H9 (cell line): Measurements from ENCODE around the gene VGF. TPM values are rescaled to one million over a fixed set of nuclear protein-coding genes. Genes with fewer than 3 reads are reported as not detected.

Experiments
- DNase-seq: peaks from one replicate; pipeline ENCODE4 v3.0.0-alpha.2; 2017
- H2AFZ ChIP-seq: one replicate; pipeline ENCODE4 v1.6.1; 2013; ENCODE audit warnings: mild to moderate bottlenecking, low read length, control low read depth, moderate library complexity
- H2AK5ac ChIP-seq: 2 replicates; pipeline ENCODE4 v1.6.1; 2013; ENCODE audit warnings: low read length, control low read depth, mixed read lengths; ENCODE audit not compliant: insufficient read length
- H2BK120ac ChIP-seq: one replicate; pipeline ENCODE4 v1.6.1; 2013; ENCODE audit warnings: low read depth, mild to moderate bottlenecking, low read length, control low read depth, inconsistent platforms; ENCODE audit not compliant: poor library complexity, severe bottlenecking
- H2BK12ac ChIP-seq: 2 replicates; pipeline ENCODE4 v1.6.1; 2013; ENCODE audit warnings: low read length, control low read depth, mixed read lengths, low read depth; ENCODE audit not compliant: insufficient read length
- H2BK15ac ChIP-seq: 2 replicates; pipeline ENCODE4 v1.6.1; 2013; ENCODE audit warnings: low read depth, low read length, control low read depth
- H2BK20ac ChIP-seq: one replicate; pipeline ENCODE4 v1.6.1; 2013; ENCODE audit warnings: low read depth, mild to moderate bottlenecking, low read length, control low read depth, inconsistent platforms; ENCODE audit not compliant: poor library complexity, severe bottlenecking
- H2BK5ac ChIP-seq: 2 replicates; pipeline ENCODE4 v1.6.1; 2013; ENCODE audit warnings: low read length, control low read depth, mixed read lengths; ENCODE audit not compliant: insufficient read length
- H3K14ac ChIP-seq: 2 replicates; pipeline ENCODE4 v1.6.1; 2013; ENCODE audit warnings: low read length, control low read depth; ENCODE audit not compliant: insufficient read depth
- H3K18ac ChIP-seq: 2 replicates; pipeline ENCODE4 v1.6.1; 2013; ENCODE audit warnings: low read depth, mild to moderate bottlenecking, mixed read lengths, low read length, control low read depth; ENCODE audit not compliant: insufficient read length
- H3K23ac ChIP-seq: 2 replicates; pipeline ENCODE4 v1.6.1; 2013; ENCODE audit warnings: low read length, control low read depth, mixed read lengths, low read depth; ENCODE audit not compliant: insufficient read length
- H3K23me2 ChIP-seq: 2 replicates; pipeline ENCODE4 v1.6.1; 2013; ENCODE audit warnings: low read depth, mild to moderate bottlenecking, mixed read lengths, low read length, control low read depth; ENCODE audit not compliant: insufficient read length, poor library complexity, severe bottlenecking
- H3K27ac ChIP-seq: 2 replicates; pipeline ENCODE4 v1.5.1; 2013; ENCODE audit warnings: low read length, control low read depth, mixed read lengths, low read depth; ENCODE audit not compliant: insufficient read length
- H3K27me3 ChIP-seq: 2 replicates; pipeline ENCODE4 v1.6.1; 2013; ENCODE audit warnings: low read length, control low read depth, inconsistent platforms; ENCODE audit not compliant: insufficient read depth
- H3K4ac ChIP-seq: 2 replicates; pipeline ENCODE4 v1.6.1; 2013; ENCODE audit warnings: low read depth, mild to moderate bottlenecking, control low read depth, inconsistent platforms, low read length, moderate library complexity
- H3K4me1 ChIP-seq: 2 replicates; pipeline ENCODE4 v1.6.1; 2013; ENCODE audit warnings: low read length, control low read depth, inconsistent platforms; ENCODE audit not compliant: insufficient read depth
- H3K4me2 ChIP-seq: 2 replicates; pipeline ENCODE4 v1.6.1; 2013; ENCODE audit warnings: low read length, control low read depth, mixed read lengths; ENCODE audit not compliant: insufficient read length, insufficient read depth
- H3K56ac ChIP-seq: 2 replicates; pipeline ENCODE4 v1.6.1; 2013; ENCODE audit warnings: low read depth, mild to moderate bottlenecking, mixed read lengths, low read length, control low read depth; ENCODE audit not compliant: insufficient read length
- H3K79me1 ChIP-seq: 2 replicates; pipeline ENCODE4 v1.6.1; 2013; ENCODE audit warnings: low read depth, mild to moderate bottlenecking, moderate library complexity, low read length, control low read depth, inconsistent platforms; ENCODE audit not compliant: insufficient read depth, poor library complexity, severe bottlenecking
- H3K79me2 ChIP-seq: 2 replicates; pipeline ENCODE4 v1.6.1; 2013; ENCODE audit warnings: low read length, control low read depth, inconsistent platforms; ENCODE audit not compliant: insufficient read depth
- H3K9ac ChIP-seq: 2 replicates; pipeline ENCODE4 v1.6.1; 2013; ENCODE audit warnings: low read length, control low read depth, mixed read lengths; ENCODE audit not compliant: insufficient read length; ENCODE audit errors: extremely low read depth
- H3K9me3 ChIP-seq: one replicate; pipeline ENCODE4 v1.6.1; 2013; ENCODE audit warnings: low read depth, low read length, inconsistent platforms; ENCODE audit not compliant: control insufficient read depth
- H3T11ph ChIP-seq: one replicate; pipeline ENCODE4 v1.6.1; 2013; ENCODE audit warnings: mild to moderate bottlenecking, low read length, control low read depth, inconsistent platforms
- H4K20me1 ChIP-seq: one replicate; pipeline ENCODE4 v1.6.1; 2013; ENCODE audit not compliant: control insufficient read depth, insufficient read length, insufficient read depth
- H4K5ac ChIP-seq: 2 replicates; pipeline ENCODE4 v1.6.1; 2013; ENCODE audit warnings: low read depth, mild to moderate bottlenecking, mixed read lengths, low read length, control low read depth; ENCODE audit not compliant: insufficient read length
- H4K8ac ChIP-seq: replicated peaks from 2 replicates; pipeline ENCODE4 v1.6.1; 2013; ENCODE audit warnings: low read length, control low read depth, mixed read lengths, low read depth; ENCODE audit not compliant: insufficient read length
- H4K91ac ChIP-seq: 2 replicates; pipeline ENCODE4 v1.6.1; 2013; ENCODE audit warnings: low read depth, mild to moderate bottlenecking, moderate library complexity, mixed read lengths, low read length, control low read depth; ENCODE audit not compliant: insufficient read length
- H3K27ac Mint-ChIP-seq, 3 experiments: 2 replicates in 2 of 3; 3 replicates in 1 of 3; pipeline ENCODE4 v1.8.0; 2020 to 2021; ENCODE audit warnings: mixed read lengths in 3 of 3, mild to moderate bottlenecking in 1 of 3, moderate library complexity in 1 of 3
- H3K27me3 Mint-ChIP-seq: 2 replicates; pipeline ENCODE4 v1.8.0; 2021; ENCODE audit warnings: low read depth, mild to moderate bottlenecking, moderate library complexity, mixed read lengths
- H3K36me3 Mint-ChIP-seq, 3 experiments: 2 replicates in 2 of 3; 3 replicates in 1 of 3; pipeline ENCODE4 v1.8.0; 2020 to 2021; ENCODE audit warnings: low read depth in 3 of 3, mixed read lengths in 3 of 3; ENCODE audit not compliant: insufficient read depth in 1 of 3
- H3K4me1 Mint-ChIP-seq, 2 experiments: 2 replicates each; pipeline ENCODE4 v1.8.0; 2020; ENCODE audit warnings: mixed read lengths in 2 of 2
- H3K4me3 Mint-ChIP-seq, 2 experiments: 2 replicates in 1 of 2; 3 replicates in 1 of 2; pipeline ENCODE4 v1.8.0; 2020 to 2021; ENCODE audit warnings: mild to moderate bottlenecking in 2 of 2, mixed read lengths in 2 of 2, moderate library complexity in 1 of 2
- H3K9me3 Mint-ChIP-seq, 2 experiments: 2 replicates in 1 of 2; 3 replicates in 1 of 2; pipeline ENCODE4 v1.8.0; 2020; ENCODE audit warnings: mild to moderate bottlenecking in 2 of 2, mixed read lengths in 2 of 2, moderate library complexity in 1 of 2
- WGBS: extraction: QIAGEN DNeasy Blood & Tissue Kit; methylation state at CpG from one replicate; pipeline ENCODE4 v1.1.7; 2013; ENCODE audit warnings: missing lambda C conversion rate, low lambda C conversion rate, mixed read lengths; ENCODE audit not compliant: insufficient read length; ENCODE audit errors: extremely low coverage; 5-methylcytosine and 5-hydroxymethylcytosine counted together
- total RNA-seq: library from RNA; stranded (reverse); gene quantifications from 2 replicates; pipeline ENCODE4 v1.2.1, GENCODE V29; 2021
- TF ChIP-seq, protein P1 (sequence below): fragments of 200-600 bp; sonication (generic); conservative IDR thresholded peaks from 3 replicates; pipeline ENCODE4 v1.8.0; 2021; ENCODE audit warnings: antibody characterized with exemption, mild to moderate bottlenecking

Gene VGF
- total RNA-seq, 1 experiment from 2014 or later = 37.1 TPM

DNA sequence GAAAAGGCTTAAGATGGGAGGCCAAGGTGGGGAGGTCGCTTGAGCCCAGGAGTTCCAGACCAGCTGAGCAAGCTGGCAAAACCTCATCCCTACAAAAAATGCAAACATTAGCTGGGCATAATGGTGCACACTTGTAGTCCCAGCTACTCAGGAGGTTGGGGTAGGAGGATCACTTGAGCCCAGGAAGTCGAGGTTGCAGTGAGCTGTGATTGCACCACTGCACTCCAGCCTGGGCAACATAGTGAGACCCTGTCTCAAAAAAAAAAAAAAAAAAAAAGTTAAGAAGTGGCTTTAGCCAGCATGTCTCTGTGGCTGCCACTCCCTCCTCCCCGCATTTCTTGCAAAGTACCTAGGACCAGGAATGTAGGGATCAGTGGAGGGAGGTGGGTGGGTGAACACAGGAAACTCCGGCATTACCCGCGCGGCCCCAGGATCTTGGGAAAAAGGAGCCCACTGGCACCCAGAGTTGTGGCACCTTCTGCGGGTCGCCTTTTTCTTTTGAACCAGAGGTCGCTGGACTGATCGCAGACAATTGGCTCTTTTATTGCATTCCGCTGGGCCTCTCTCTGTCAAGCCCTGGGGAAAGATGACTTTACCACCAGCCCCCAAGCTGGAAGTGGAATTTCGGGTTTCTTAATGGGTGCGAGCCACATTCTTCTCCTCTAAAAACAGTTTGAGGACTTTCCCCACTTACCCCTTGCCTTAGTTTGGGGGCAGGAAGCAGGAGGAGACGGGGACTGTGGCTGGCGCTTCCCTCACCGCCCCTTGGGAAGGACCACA lies 3.5 kb downstream of the VGF start:
- Mint-ChIP-seq H3K36me3 (peaks cover 0 to 21% (median 18%) of the 10 kb centered on the region in 3 experiments; a peak in 4 of 7 replicates), H3K4me3 (peak overlapping the region; percentile 79 to 87), H3K4me1 (peaks cover 39 to 57% of the 10 kb centered on the region in 2 experiments), H3K27me3 (peaks cover 21% of the 10 kb centered on the region), H3K9me3 (no peaks in the 10 kb centered on the region; a peak in 1 of 5 replicates), H3K27ac (peak overlapping the region in 1 of 3 experiments; percentile 92; a peak in 2 of 7 replicates)
- no peaks in the 10 kb centered on the region; the same call in 1 of the 2 replicates for H3K27me3 ChIP-seq
- no peak overlapping the region for H3K23ac ChIP-seq
- H2AK5ac ChIP-seq = no peak overlapping the region
- no peak overlapping the region for H3K9ac ChIP-seq
- peaks cover 7% of the 10 kb centered on the region; the same call in 1 of the 2 replicates for H3K4me1 ChIP-seq
- no peak overlapping the region for H2BK20ac ChIP-seq
- H4K20me1 ChIP-seq = no peaks in the 10 kb centered on the region
- H3K14ac ChIP-seq = no peak overlapping the region; the same call in 1 of the 2 replicates
- no peak overlapping the region for H4K5ac ChIP-seq
- no peak overlapping the region for H2BK15ac ChIP-seq
- TF ChIP-seq, protein P1, sequence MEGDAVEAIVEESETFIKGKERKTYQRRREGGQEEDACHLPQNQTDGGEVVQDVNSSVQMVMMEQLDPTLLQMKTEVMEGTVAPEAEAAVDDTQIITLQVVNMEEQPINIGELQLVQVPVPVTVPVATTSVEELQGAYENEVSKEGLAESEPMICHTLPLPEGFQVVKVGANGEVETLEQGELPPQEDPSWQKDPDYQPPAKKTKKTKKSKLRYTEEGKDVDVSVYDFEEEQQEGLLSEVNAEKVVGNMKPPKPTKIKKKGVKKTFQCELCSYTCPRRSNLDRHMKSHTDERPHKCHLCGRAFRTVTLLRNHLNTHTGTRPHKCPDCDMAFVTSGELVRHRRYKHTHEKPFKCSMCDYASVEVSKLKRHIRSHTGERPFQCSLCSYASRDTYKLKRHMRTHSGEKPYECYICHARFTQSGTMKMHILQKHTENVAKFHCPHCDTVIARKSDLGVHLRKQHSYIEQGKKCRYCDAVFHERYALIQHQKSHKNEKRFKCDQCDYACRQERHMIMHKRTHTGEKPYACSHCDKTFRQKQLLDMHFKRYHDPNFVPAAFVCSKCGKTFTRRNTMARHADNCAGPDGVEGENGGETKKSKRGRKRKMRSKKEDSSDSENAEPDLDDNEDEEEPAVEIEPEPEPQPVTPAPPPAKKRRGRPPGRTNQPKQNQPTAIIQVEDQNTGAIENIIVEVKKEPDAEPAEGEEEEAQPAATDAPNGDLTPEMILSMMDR = no peak
- peak overlapping the region; percentile 65 for H3K4me2 ChIP-seq
- H2BK12ac ChIP-seq = no peak overlapping the region
- H3K23me2 ChIP-seq = peaks cover 29% of the 10 kb centered on the region
- H3K9me3 ChIP-seq = no peaks in the 10 kb centered on the region
- no peak overlapping the region for H3T11ph ChIP-seq
- no peak for DNase-seq
- WGBS = no CpG with 5 or more reads among the region's 17 CpGs
- no peak overlapping the region for H2BK5ac ChIP-seq
- H4K91ac ChIP-seq = no peak overlapping the region
- H4K8ac ChIP-seq = no peak overlapping the region
- H3K4ac ChIP-seq = no peak overlapping the region
- H3K27ac ChIP-seq = no peak overlapping the region
- no peaks in the 10 kb centered on the region for H3K79me1 ChIP-seq
- H3K79me2 ChIP-seq = no peaks in the 10 kb centered on the region
- no peak overlapping the region for H2BK120ac ChIP-seq
- H2AFZ ChIP-seq = no peak overlapping the region
- no peak overlapping the region for H3K56ac ChIP-seq
- no peak overlapping the region for H3K18ac ChIP-seq
